Lung (tissue), 12 donors: ENCODE measurements around the gene PAFAH1B1. TPM values are rescaled to one million over a fixed set of nuclear protein-coding genes. Genes with fewer than 3 reads are reported as not detected.

ENCODE experiments used
- ATAC-seq: fragments of 200-7000 bp; cut with Tn5 transposase; one replicate; pipeline ENCODE4 v1.9.1; 2020; ENCODE audit warnings: moderate number of reproducible peaks; ENCODE audit not compliant: insufficient read depth, low FRiP score
- DNase-seq, 3 donors: peaks; one replicate each; pipeline ENCODE4 v3.0.0-alpha.2; 2013 to 2017
- H3K27ac ChIP-seq, 2 donors: one replicate each; pipeline ENCODE4 v1.5.1; 2013; ENCODE audit warnings: mild to moderate bottlenecking in 2 of 2, moderate library complexity in 2 of 2, control low read depth in 1 of 2, inconsistent platforms in 1 of 2, low read depth in 1 of 2, low read length in 1 of 2
- H3K27me3 ChIP-seq, 3 donors: one replicate each; pipeline ENCODE4 v1.5.1; 2013; ENCODE audit warnings: low read length in 2 of 3; ENCODE audit not compliant: control insufficient read depth in 3 of 3, insufficient read depth in 3 of 3
- H3K36me3 ChIP-seq, 4 donors: one replicate each; pipeline ENCODE4 v1.5.1; 2013; ENCODE audit warnings: low read length in 4 of 4, mild to moderate bottlenecking in 1 of 4, moderate library complexity in 1 of 4; ENCODE audit not compliant: control insufficient read depth in 4 of 4, insufficient read depth in 4 of 4
- H3K4me1 ChIP-seq, 5 donors: one replicate each; pipeline ENCODE4 v1.5.1; 2013; ENCODE audit warnings: low read length in 5 of 5, mild to moderate bottlenecking in 2 of 5, moderate library complexity in 1 of 5; ENCODE audit not compliant: control insufficient read depth in 5 of 5, insufficient read depth in 5 of 5
- H3K4me3 ChIP-seq: one replicate; pipeline ENCODE4 v1.5.1; 2013; ENCODE audit warnings: mild to moderate bottlenecking, control low read depth, moderate library complexity
- H3K9ac ChIP-seq, 2 donors: one replicate each; pipeline ENCODE4 v1.5.1; 2013; ENCODE audit warnings: low read length in 2 of 2, control low read depth in 1 of 2; ENCODE audit not compliant: insufficient read depth in 1 of 2
- H3K9me3 ChIP-seq, 4 donors: one replicate each; pipeline ENCODE4 v1.5.1; 2013; ENCODE audit warnings: low read length in 3 of 4, mild to moderate bottlenecking in 1 of 4, moderate library complexity in 1 of 4; ENCODE audit not compliant: control insufficient read depth in 4 of 4, insufficient read depth in 3 of 4
- CTCF ChIP-seq: IDR thresholded peaks from 2 replicates; pipeline ENCODE4 v1.5.1; 2012; ENCODE audit warnings: mild to moderate bottlenecking; ENCODE audit errors: control extremely low read depth, extremely low read depth
- WGBS, 2 donors: extraction: QIAGEN DNeasy Blood & Tissue Kit; methylation state at CpG; one replicate each; pipeline ENCODE4 v1.1.7; 2013; 5-methylcytosine and 5-hydroxymethylcytosine counted together
- polyA plus RNA-seq, 2 donors: library from polyadenylated mRNA; stranded (reverse); fragments of 200-250 nt; gene quantifications; one replicate each; pipeline ENCODE4 v1.2.1, GENCODE V29; 2013
- total RNA-seq, 2 donors: library from RNA; depleted of rRNA in 1 of 2; stranded (reverse); fragments of >200 nt in 1 of 2; gene quantifications; one replicate each; pipeline ENCODE4 v1.2.1, GENCODE V29; 2014 to 2021
- donor health status: control.
- donor health status: control.
- donor health status: Bipolar disorder and iron deficiency.
- donor health status: healthy.
- donor health status: DM: yes; HTN: yes; CAD: no.

Gene PAFAH1B1
- total and polyA plus RNA-seq, 4 donors, result 53.4 to 182 (median 85.5) TPM

- WGBS, 2 donors, result 76 to 87% methylated on average over 5 of the region's 5 CpGs
- peaks cover 0 to 5% (median 2%) of the 10 kb centered on the region in 4 donors for H3K9me3 ChIP-seq
- no peak for TF ChIP-seq CTCF
- no peak overlapping the region for H3K9ac ChIP-seq
- H3K36me3 ChIP-seq, result no peaks in the 10 kb centered on the region
- H3K4me3 ChIP-seq, result no peak overlapping the region
- DNase-seq, result no peak
- ATAC-seq, result no peak
- no peaks in the 10 kb centered on the region for H3K4me1 ChIP-seq
- no peak overlapping the region for H3K27ac ChIP-seq
- H3K27me3 ChIP-seq, result no peaks in the 10 kb centered on the region
These were observed 32.8 kb upstream of the PAFAH1B1 start for GRCh38 chr17:2560658-2561057.

- H3K27me3 ChIP-seq, result no peaks in the 10 kb centered on the region
- peaks cover 0 to 5% (median 2%) of the 10 kb centered on the region in 4 donors for H3K9me3 ChIP-seq
- no peak overlapping the region for H3K27ac ChIP-seq
- TF ChIP-seq CTCF, result no peak
- DNase-seq (no peak), ATAC-seq (no peak)
- no peak overlapping the region for H3K9ac ChIP-seq
- 88 to 89% methylated on average over 8 of the region's 8 CpGs for WGBS, 2 donors
- no peaks in the 10 kb centered on the region for H3K36me3 ChIP-seq
- H3K4me1 ChIP-seq, result no peaks in the 10 kb centered on the region
- H3K4me3 ChIP-seq, result no peak overlapping the region
These were observed 31.1 kb upstream of the PAFAH1B1 start for GRCh38 chr17:2562162-2562858.

- H3K27me3 ChIP-seq, result no peaks in the 10 kb centered on the region
- ATAC-seq (no peak), DNase-seq (no peak)
- H3K36me3 ChIP-seq, result no peaks in the 10 kb centered on the region
- H3K4me1 ChIP-seq, result no peaks in the 10 kb centered on the region
- 71 to 82% methylated on average over 7 of the region's 7 CpGs for WGBS, 2 donors
- peaks cover 0 to 5% (median 2%) of the 10 kb centered on the region in 4 donors for H3K9me3 ChIP-seq
- TF ChIP-seq CTCF, result no peak
- no peak overlapping the region for H3K27ac ChIP-seq
- no peak overlapping the region for H3K9ac ChIP-seq
- no peak overlapping the region for H3K4me3 ChIP-seq
These were observed 30.4 kb upstream of the PAFAH1B1 start for GRCh38 chr17:2563061-2563460.

- H3K36me3 ChIP-seq, result no peaks in the 10 kb centered on the region
- no peak overlapping the region for H3K4me3 ChIP-seq
- H3K9ac ChIP-seq, result no peak overlapping the region
- no peak overlapping the region for H3K27ac ChIP-seq
- 91 to 93% methylated on average over 6 of the region's 6 CpGs for WGBS, 2 donors
- ATAC-seq, result no peak
- TF ChIP-seq CTCF, result no peak
- H3K27me3 ChIP-seq, result no peaks in the 10 kb centered on the region
- H3K9me3 ChIP-seq, result peaks cover 0 to 5% (median 2%) of the 10 kb centered on the region in 4 donors
- no peak for DNase-seq
- H3K4me1 ChIP-seq, result no peaks in the 10 kb centered on the region
These were observed 29.9 kb upstream of the PAFAH1B1 start for GRCh38 chr17:2563543-2563942.
